ENCODE data around the gene GNAI1. TPM values are rescaled to one million over a fixed set of nuclear protein-coding genes. Genes with fewer than 3 reads are reported as not detected.

Gene GNAI1
- total RNA-seq, result 13.7 and 14.6 TPM in 2 replicates

DNA sequence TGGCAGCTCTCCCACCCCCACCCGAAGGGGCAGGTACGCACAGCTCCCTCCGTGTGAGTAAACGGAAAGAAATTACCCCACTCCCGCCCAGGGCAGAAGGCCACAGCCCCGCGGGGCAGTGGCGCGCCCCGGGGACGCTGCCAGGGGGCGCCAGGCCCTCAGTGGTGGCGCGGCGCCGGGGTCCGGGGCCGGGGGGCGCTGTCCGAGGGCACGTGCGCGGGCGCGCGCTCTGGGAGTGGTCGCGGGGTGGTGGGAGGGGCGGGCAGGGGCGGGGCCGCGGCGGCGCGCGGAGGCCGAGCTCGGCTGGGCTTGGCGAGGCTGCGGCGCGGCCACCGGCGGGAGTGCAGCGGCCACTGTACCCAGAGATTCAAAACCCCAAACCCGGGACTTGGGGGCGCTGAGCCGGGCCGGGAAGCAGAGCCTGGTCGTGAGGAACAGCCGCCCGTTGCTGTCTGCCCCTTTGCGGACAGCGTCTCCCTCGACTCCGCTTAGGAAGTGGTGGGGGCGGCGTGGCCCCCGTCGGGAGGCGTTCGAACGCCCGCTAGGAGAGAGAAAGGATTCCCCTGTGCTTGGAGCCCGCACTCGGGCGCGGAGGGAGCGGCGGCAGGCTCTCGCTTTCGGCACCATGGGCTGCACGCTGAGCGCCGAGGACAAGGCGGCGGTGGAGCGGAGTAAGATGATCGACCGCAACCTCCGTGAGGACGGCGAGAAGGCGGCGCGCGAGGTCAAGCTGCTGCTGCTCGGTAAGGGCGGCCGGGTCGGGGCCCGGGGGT is at the start of gene GNAI1:
Gene GNAI1, plus strand, starts transcription at position 296 of the 773 bp plus-strand sequence. Its CDS starts 330 bp downstream, at position 626.

Small RNAs within 50 kb of the gene (small RNA-seq; reads per million reads assigned to genes)
- not detected for gene RN7SL869P
